Measurements from ENCODE around the gene EPHA7.

DNA sequence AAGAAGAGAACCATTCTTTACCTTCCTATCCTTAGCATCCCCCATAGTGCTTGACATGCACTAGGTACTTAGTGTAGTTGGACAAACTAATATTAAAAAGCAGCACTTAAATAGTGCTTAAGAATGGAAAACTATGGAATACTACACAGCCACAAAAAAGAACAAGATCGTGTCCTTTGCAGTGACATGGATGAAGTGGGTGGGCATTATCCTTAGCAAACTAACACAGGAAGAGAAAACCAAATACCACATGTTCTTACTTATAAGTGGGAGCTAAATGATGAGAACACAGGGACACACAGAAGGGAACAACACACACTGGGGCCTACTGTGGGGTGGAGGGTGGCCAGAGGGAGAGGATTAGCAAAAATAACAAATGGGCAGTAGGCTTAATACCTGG lies 66.8 kb downstream of the EPHA7 start:
- TF ChIP-seq CTCF (IDR thresholded peaks at IDR 0.05 in 4 of 5, conservative IDR thresholded peaks at IDR 0.05 in 1 of 5): no peak
- no peak for TF ChIP-seq POLR2A (IDR thresholded peaks at IDR 0.05)
